GM13976 (cell line): ENCODE measurements around the gene USP7.

Experiments
- DNase-seq: peaks from one replicate; pipeline ENCODE4 v3.0.0; 2012; ENCODE audit warnings: low spot score
- in situ Hi-C: fragments of 300-500 bp; cut with MboI; formaldehyde crosslinking; loops from one replicate; pipeline ENCODE4 v1.12.0; 2022; ENCODE audit warnings: low sequenced_read_pairs, mixed read lengths, inconsistent platforms; ENCODE audit not compliant: unreplicated experiment
- TF ChIP-seq, protein P1 (sequence below): IDR thresholded peaks from 2 replicates; pipeline ENCODE4 v1.5.1; 2012; ENCODE audit warnings: borderline replicate concordance, mild to moderate bottlenecking; ENCODE audit not compliant: insufficient read depth; ENCODE audit errors: extremely low read depth, missing control alignments, control extremely low read depth

The USP7 gene

DNA sequence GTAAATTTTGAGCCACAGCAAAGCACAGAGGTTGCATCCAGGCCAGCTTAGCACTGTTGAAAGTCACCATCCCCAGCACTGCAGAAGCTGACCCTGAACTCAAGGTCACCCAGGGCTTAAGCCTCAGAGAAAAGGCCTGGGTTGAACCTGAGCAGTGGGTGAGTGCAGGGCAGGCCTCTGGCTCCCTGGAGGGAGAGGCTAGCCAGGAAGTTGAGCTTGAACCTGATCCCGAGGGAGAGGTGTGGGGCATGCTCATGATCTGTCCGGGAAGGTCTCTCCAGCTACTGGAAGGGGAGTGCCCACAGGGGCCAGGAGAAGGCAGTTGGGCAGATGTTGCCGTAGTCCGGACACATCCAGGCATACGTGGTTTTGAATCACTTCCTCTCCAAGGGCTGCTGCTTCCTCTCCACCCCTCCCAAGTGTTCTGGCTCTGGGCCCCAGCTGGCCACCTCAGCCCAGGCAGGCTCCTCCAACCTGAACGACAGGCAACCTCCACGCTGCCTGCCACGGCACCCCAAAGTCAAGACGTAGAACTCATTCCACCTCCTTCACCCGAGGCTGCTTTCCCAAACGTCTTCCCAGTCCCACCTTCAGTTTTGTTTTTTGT, 113.3 kb downstream of the USP7 start:
- in situ Hi-C loops: no loop called here
- DNase-seq: peak; percentile 34

DNA sequence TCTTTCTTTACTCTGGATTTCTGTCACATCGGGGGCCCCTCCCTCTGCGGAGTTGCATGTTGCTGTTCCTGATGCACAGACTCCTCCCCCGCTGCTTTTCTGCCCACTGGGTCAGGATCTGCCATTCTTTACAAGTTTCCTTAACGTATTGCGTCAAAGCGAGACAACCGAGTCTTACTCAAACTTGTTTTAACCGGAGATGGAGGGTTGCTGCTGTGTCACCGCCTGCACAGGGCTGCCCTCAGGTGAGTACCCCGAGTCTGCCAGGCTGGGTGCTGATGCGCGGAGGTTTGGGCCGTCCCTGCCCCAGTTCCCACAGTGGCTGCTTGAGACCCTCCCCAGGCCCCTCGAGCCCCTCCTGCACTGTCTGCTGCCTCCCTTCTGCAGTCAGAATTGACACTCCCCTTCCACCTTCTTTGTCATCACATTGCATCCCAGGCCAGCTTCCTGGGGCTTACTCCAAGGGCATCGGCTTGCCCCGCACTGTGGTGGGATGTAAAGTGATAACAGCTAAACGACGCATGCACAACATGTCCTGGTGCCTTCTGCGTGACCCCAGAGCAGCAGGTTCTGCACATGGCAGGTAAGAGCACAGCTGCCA, 114.2 kb downstream of the USP7 start:
- TF ChIP-seq, protein P1, sequence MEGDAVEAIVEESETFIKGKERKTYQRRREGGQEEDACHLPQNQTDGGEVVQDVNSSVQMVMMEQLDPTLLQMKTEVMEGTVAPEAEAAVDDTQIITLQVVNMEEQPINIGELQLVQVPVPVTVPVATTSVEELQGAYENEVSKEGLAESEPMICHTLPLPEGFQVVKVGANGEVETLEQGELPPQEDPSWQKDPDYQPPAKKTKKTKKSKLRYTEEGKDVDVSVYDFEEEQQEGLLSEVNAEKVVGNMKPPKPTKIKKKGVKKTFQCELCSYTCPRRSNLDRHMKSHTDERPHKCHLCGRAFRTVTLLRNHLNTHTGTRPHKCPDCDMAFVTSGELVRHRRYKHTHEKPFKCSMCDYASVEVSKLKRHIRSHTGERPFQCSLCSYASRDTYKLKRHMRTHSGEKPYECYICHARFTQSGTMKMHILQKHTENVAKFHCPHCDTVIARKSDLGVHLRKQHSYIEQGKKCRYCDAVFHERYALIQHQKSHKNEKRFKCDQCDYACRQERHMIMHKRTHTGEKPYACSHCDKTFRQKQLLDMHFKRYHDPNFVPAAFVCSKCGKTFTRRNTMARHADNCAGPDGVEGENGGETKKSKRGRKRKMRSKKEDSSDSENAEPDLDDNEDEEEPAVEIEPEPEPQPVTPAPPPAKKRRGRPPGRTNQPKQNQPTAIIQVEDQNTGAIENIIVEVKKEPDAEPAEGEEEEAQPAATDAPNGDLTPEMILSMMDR: no peak
- DNase-seq: peak; percentile 19
- in situ Hi-C loops: no loop called here

More for the DNA sequence above, 113.3 kb downstream of the USP7 start:
- TF ChIP-seq, protein P1: no peak

DNA sequence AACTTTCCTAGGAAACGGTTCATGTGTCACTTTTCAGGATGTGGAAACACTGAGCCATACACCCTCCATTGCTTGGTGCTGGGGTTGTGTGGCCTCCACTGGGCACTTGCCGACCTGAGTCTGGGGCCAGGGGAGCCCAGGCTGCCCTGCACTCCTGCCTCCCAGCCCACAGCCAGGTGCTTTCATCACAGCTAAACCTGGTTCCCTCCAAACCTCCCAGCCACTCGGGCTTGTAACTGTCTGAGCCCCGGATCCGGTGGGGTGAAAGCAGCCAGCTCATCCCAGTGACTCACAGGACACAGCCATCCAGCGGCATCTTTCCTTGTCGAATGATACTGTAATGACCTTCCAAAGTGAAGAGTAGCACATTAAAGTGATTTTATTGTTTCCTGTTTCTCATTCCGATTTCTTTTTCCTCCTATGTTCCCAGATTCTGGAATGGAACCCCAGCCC, 114.7 kb downstream of the USP7 start:
- TF ChIP-seq, protein P1: no peak
- DNase-seq: peak; percentile 27
- in situ Hi-C loops: no loop called here

DNA sequence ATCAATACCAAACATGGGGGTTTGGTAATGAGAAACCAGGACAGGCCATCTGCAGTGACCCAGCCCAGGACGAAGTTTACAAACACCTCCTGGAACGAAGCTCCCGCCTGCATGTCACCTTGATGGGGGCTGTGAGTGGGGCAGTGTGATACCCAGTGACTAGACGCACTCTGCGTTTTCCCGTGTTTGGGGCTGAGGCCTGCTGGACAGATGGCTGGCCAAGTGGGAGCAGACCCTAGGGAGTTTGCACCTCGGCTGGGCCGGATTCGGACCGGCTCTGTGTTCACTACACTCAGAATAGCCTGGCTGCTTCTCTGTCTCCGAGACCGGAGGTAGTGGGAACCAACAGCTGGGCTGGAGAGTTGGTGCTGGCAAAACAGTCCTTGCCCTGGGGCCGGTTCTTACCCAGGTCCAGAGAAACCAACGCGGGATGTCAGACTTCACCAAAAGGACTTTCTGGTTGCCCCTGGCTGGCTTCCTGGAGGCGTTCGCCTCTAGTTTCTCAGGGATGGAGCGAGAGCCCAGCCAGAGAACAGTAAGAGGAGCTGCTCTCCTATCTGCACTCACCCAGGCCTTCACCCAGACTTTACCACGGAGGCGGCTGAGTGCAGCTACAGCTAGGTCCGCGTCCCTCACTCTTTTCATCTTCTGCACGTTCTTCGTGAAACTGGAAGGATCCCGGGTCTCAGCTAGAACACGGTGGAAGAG, 115.3 kb downstream of the USP7 start:
- DNase-seq: peak; percentile 16
- TF ChIP-seq, protein P1: no peak
- in situ Hi-C loops: no loop called here

DNA sequence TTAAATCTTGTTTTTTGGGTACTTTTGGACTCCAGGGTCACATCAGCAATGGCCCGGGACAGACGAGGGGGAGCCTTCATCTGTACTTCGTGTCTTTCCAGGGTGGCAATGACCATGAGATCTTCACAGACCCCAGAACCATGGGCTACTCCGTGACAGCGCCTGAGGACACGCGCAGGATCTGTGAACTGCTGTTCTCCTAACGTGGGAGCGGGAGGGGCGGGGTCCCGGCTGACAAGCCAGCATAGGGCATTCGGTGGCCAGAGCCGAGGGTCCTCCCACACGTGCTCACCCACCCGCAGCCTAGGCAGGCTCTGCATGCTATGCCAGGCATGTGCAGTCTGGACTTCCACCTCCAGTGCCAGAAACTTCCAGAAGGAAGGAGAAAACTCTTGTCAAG, 116.1 kb downstream of the USP7 start:
- TF ChIP-seq, protein P1: no peak
- in situ Hi-C loops: no loop called here
- DNase-seq: peak; percentile 10

DNA sequence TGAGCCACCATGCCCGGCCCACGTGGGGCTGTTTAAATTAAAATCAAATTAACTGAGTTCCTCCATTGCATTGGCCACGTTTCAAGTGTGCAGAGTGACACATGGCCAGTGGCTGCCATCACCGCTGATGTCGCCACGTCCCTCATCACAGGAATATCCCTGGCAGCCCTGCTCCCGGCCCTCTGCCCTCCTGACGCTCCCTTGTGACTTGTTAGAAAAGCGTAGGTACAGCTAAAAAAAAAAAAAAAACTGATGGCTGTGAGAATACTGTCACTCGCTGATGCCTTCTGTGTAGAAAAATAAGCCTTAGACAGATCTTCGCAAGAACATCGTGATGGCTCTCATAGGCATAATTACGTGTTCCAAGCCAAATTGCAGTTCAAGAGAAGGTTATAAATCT, 116.6 kb downstream of the USP7 start:
- TF ChIP-seq, protein P1: no peak
- DNase-seq: no peak
- in situ Hi-C loops: no loop called here
